Spinal cord (tissue), 10 donors: ENCODE measurements around the gene MYORG. TPM values are rescaled to one million over a fixed set of nuclear protein-coding genes. Genes with fewer than 3 reads are reported as not detected.

Experiments
- DNase-seq, 6 donors: peaks; one replicate each; pipeline versions ENCODE4 v3.0.0 to v3.0.0-alpha.2; 2013 to 2015; ENCODE audit warnings: low spot score in 6 of 6, low read depth in 4 of 6
- H3K27ac ChIP-seq: one replicate; pipeline ENCODE4 v1.5.1; 2013; ENCODE audit warnings: low read depth, low read length, control low read depth
- H3K27me3 ChIP-seq: one replicate; pipeline ENCODE4 v1.6.1; 2013; ENCODE audit warnings: low read length; ENCODE audit not compliant: control insufficient read depth, insufficient read depth
- H3K36me3 ChIP-seq: one replicate; pipeline ENCODE4 v1.6.1; 2013; ENCODE audit warnings: low read length; ENCODE audit not compliant: control insufficient read depth, insufficient read depth
- H3K4me1 ChIP-seq: one replicate; pipeline ENCODE4 v1.6.1; 2013; ENCODE audit warnings: low read length; ENCODE audit not compliant: control insufficient read depth, insufficient read depth
- H3K4me3 ChIP-seq: one replicate; pipeline ENCODE4 v1.5.1; 2013; ENCODE audit warnings: low read depth, low read length, control low read depth
- H3K9me3 ChIP-seq: one replicate; pipeline ENCODE4 v1.6.1; 2013; ENCODE audit warnings: low read length; ENCODE audit not compliant: control insufficient read depth, insufficient read depth
- WGBS: methylation state at CpG from one replicate; pipeline ENCODE4 v1.1.5; 2013; ENCODE audit warnings: missing lambda C conversion rate; ENCODE audit not compliant: insufficient coverage; 5-methylcytosine and 5-hydroxymethylcytosine counted together
- long read RNA-seq, 4 donors: transcript quantifications; one replicate each; lab custom pipeline, GENCODE V29; 2026
- polyA plus RNA-seq, 2 donors: library from polyadenylated mRNA; unstranded; fragments of 120-200 nt; gene quantifications; one replicate each; pipeline ENCODE4 v1.2.1, GENCODE V29; 2013; ENCODE audit not compliant: insufficient read length in 2 of 2
- total RNA-seq, 2 donors: library from RNA; depleted of rRNA in 1 of 2; stranded (reverse); fragments of 120-200 nt in 1 of 2; fragments of >200 nt in 1 of 2; gene quantifications; one replicate each; pipeline versions ENCODE4 v1.2.3 to v1.2.4, GENCODE V29; 2013 to 2014
- donor health status: healthy.

Gene MYORG
- total RNA-seq (10 to 100 TPM in 1 of 2 donors, 1 to 10 TPM in 1; 8.6 to 10.4 TPM), polyA plus RNA-seq (10 to 100 TPM; 26.5 to 36.2 TPM)
- long read RNA-seq, donor 1, full-length matches to known transcripts = 9 of 9 reads
- long read RNA-seq, donor 1, partial matches to known transcripts = 0 of 9 reads
- long read RNA-seq, donor 1, other reads (novel, unspliced or antisense) = 0 of 9 reads
- long read RNA-seq, donor 2, full-length matches to known transcripts = 8 of 8 reads
- long read RNA-seq, donor 2, partial matches to known transcripts = 0 of 8 reads
- long read RNA-seq, donor 2, other reads (novel, unspliced or antisense) = 0 of 8 reads
- long read RNA-seq, donor 3, full-length matches to known transcripts = 6 of 6 reads
- long read RNA-seq, donor 3, partial matches to known transcripts = 0 of 6 reads
- long read RNA-seq, donor 3, other reads (novel, unspliced or antisense) = 0 of 6 reads
- long read RNA-seq, donor 4 = 0 reads

- Histone ChIP-seq H3K4me1 (peaks cover 54% of the 10 kb centered on the region), H3K9me3 (no peaks in the 10 kb centered on the region), H3K4me3 (peak within 1 kb of the TSS; percentile 75), H3K27ac (peak within 1 kb of the TSS; percentile 64), H3K36me3 (peaks cover 13% of the 10 kb centered on the region), H3K27me3 (peaks cover 21% of the 10 kb centered on the region)
- WGBS = under 1% methylated on average over 54 of the region's 54 CpGs
- DNase-seq = peak; percentile 65 to 95 (median 68)
Observed at GRCh38 chr9:34376596-34377403, at the start of gene MYORG. Gene MYORG, minus strand, starts transcription at chr9:34376898. Its CDS starts 3,955 bp downstream, at chr9:34372943.

- no peak overlapping the region for H3K27ac ChIP-seq
- WGBS = 63% methylated on average over 3 of the region's 4 CpGs
- DNase-seq = peak in 2 of 6 donors; percentile 47 to 66
Observed at GRCh38 chr9:34419716-34420504, 43.2 kb upstream of the MYORG start.

GRCh38 chr9:34417734-34418133, 41.0 kb upstream of the MYORG start:
- H3K9me3 ChIP-seq = no peaks in the 10 kb centered on the region
- H3K4me1 ChIP-seq = peaks cover 22% of the 10 kb centered on the region
- 18% methylated on average over 2 of the region's 3 CpGs for WGBS
- H3K27me3 ChIP-seq = no peaks in the 10 kb centered on the region
- peaks cover 7% of the 10 kb centered on the region for H3K36me3 ChIP-seq
- no peak overlapping the region for H3K27ac ChIP-seq
- H3K4me3 ChIP-seq = no peak overlapping the region
- DNase-seq = peak in 1 of 6 donors; percentile 18

More at GRCh38 chr9:34419716-34420504, 43.2 kb upstream of the MYORG start:
- Histone ChIP-seq H3K27me3 (no peaks in the 10 kb centered on the region), H3K9me3 (no peaks in the 10 kb centered on the region), H3K4me3 (no peak overlapping the region), H3K36me3 (peaks cover 7% of the 10 kb centered on the region), H3K4me1 (peaks cover 22% of the 10 kb centered on the region)

- Histone ChIP-seq H3K4me1 (peaks cover 6% of the 10 kb centered on the region), H3K27me3 (no peaks in the 10 kb centered on the region), H3K27ac (no peak overlapping the region), H3K36me3 (no peaks in the 10 kb centered on the region), H3K4me3 (no peak overlapping the region), H3K9me3 (no peaks in the 10 kb centered on the region)
- peak in 3 of 6 donors; percentile 47 to 82 (median 51) for DNase-seq
- WGBS = 32% methylated on average over 4 of the region's 6 CpGs
Observed at GRCh38 chr9:34413231-34413852, 36.6 kb upstream of the MYORG start.

GRCh38 chr9:34412336-34412735, 35.6 kb upstream of the MYORG start:
- Histone ChIP-seq H3K4me3 (no peak overlapping the region), H3K36me3 (no peaks in the 10 kb centered on the region), H3K9me3 (no peaks in the 10 kb centered on the region), H3K4me1 (peaks cover 3% of the 10 kb centered on the region), H3K27me3 (no peaks in the 10 kb centered on the region), H3K27ac (no peak overlapping the region)
- 90% methylated on average over 1 of the region's 1 CpG for WGBS
- DNase-seq = no peak

- no peaks in the 10 kb centered on the region for H3K27me3 ChIP-seq
- no peak overlapping the region for H3K27ac ChIP-seq
- H3K36me3 ChIP-seq = peaks cover 12% of the 10 kb centered on the region
- peak in 2 of 6 donors; percentile 30 to 77 for DNase-seq
- no peaks in the 10 kb centered on the region for H3K9me3 ChIP-seq
- H3K4me3 ChIP-seq = no peak overlapping the region
- H3K4me1 ChIP-seq = peaks cover 3% of the 10 kb centered on the region
- WGBS = no CpG with 5 or more reads among the region's 2 CpGs
Observed at GRCh38 chr9:34409154-34409553, 32.5 kb upstream of the MYORG start.

GRCh38 chr9:34408173-34408572, 31.5 kb upstream of the MYORG start:
- Histone ChIP-seq H3K9me3 (no peaks in the 10 kb centered on the region), H3K27me3 (no peaks in the 10 kb centered on the region), H3K4me3 (no peak overlapping the region), H3K4me1 (peaks cover 3% of the 10 kb centered on the region), H3K27ac (no peak overlapping the region), H3K36me3 (peaks cover 17% of the 10 kb centered on the region)
- WGBS = 93% methylated on average over 1 of the region's 1 CpG
- peak in 1 of 6 donors; percentile 21 for DNase-seq

GRCh38 chr9:34406219-34406618, 29.5 kb upstream of the MYORG start:
- DNase-seq = no peak
- no peak overlapping the region for H3K4me3 ChIP-seq
- no peak overlapping the region for H3K27ac ChIP-seq
- no CpG with 5 or more reads among the region's 1 CpG for WGBS
- H3K27me3 ChIP-seq = no peaks in the 10 kb centered on the region
- H3K9me3 ChIP-seq = no peaks in the 10 kb centered on the region
- H3K36me3 ChIP-seq = peaks cover 35% of the 10 kb centered on the region
- H3K4me1 ChIP-seq = peaks cover 3% of the 10 kb centered on the region

- H3K27ac ChIP-seq = no peak overlapping the region
- H3K4me1 ChIP-seq = peaks cover 3% of the 10 kb centered on the region
- H3K9me3 ChIP-seq = no peaks in the 10 kb centered on the region
- H3K4me3 ChIP-seq = no peak overlapping the region
- no peak for DNase-seq
- 95% methylated on average over 3 of the region's 7 CpGs for WGBS
- peaks cover 40% of the 10 kb centered on the region for H3K36me3 ChIP-seq
- H3K27me3 ChIP-seq = no peaks in the 10 kb centered on the region
Observed at GRCh38 chr9:34405719-34406118, 29.0 kb upstream of the MYORG start.
